ENCODE data around the gene SLC13A3. TPM values are rescaled to one million over a fixed set of nuclear protein-coding genes. Genes with fewer than 3 reads are reported as not detected.
"Not testable (repeated sequence)": the region's sequence is repeated elsewhere in the genome, so short reads cannot be mapped to it uniquely, and the experiment has no call there.

The SLC13A3 gene
- total RNA-seq, 1 donor from 2014 or later = 2.9 TPM

DNA sequence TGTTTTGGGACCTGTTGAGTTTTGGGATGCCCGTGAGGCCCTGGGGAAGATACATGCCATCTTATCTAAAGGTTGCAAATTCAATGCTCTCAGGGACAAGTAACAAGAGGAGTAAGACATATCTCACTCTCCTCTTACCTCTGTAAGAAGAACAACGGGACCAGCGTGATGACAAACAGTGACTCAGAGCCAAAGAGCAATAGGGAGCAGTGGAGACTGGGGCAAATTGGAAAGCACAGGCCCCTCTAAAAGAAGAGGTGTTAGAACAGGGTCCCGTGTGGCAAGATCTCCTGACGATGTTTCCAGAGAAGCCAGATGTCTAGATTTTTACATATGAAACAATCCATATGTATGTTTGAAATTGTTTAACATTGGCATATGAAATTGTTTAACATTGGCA, 26.3 kb upstream of the SLC13A3 start:
- TF ChIP-seq, protein P1, sequence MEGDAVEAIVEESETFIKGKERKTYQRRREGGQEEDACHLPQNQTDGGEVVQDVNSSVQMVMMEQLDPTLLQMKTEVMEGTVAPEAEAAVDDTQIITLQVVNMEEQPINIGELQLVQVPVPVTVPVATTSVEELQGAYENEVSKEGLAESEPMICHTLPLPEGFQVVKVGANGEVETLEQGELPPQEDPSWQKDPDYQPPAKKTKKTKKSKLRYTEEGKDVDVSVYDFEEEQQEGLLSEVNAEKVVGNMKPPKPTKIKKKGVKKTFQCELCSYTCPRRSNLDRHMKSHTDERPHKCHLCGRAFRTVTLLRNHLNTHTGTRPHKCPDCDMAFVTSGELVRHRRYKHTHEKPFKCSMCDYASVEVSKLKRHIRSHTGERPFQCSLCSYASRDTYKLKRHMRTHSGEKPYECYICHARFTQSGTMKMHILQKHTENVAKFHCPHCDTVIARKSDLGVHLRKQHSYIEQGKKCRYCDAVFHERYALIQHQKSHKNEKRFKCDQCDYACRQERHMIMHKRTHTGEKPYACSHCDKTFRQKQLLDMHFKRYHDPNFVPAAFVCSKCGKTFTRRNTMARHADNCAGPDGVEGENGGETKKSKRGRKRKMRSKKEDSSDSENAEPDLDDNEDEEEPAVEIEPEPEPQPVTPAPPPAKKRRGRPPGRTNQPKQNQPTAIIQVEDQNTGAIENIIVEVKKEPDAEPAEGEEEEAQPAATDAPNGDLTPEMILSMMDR (IDR thresholded peaks at IDR 0.05; ENCODE audit: unreplicated experiment) = no peak
- Mint-ChIP-seq H3K27me3 (no peaks in the 10 kb centered on the region), H3K4me1 (ENCODE audit: low read depth) (peaks cover 3% of the 10 kb centered on the region), H3K9me3 (ENCODE audit: low read depth) (no peaks in the 10 kb centered on the region), H3K36me3 (ENCODE audit: insufficient read depth) (peaks cover 1% of the 10 kb centered on the region), H3K27ac (no peak overlapping the region), H3K4me3 (ENCODE audit: low read depth) (no peak overlapping the region)
- DNase-seq (ENCODE audit: low spot score, unreplicated experiment) = no peak

- H3K9me3 Mint-ChIP-seq (ENCODE audit: low read depth); H3K27ac Mint-ChIP-seq; H3K4me1 Mint-ChIP-seq (ENCODE audit: low read depth); DNase-seq (ENCODE audit: low spot score, unreplicated experiment); H3K4me3 Mint-ChIP-seq (ENCODE audit: low read depth); H3K27me3 Mint-ChIP-seq; H3K36me3 Mint-ChIP-seq (ENCODE audit: insufficient read depth): not testable (repeated sequence)
These were observed 25.5 kb upstream of the SLC13A3 start for GRCh38 chr20:46676649-46677316.

GRCh38 chr20:46674253-46675083, 23.2 kb upstream of the SLC13A3 start:
- TF ChIP-seq, protein P1 (IDR thresholded peaks at IDR 0.05; ENCODE audit: unreplicated experiment) = no peak
- no peaks in the 10 kb centered on the region for H3K4me1 Mint-ChIP-seq (ENCODE audit: low read depth)
- no peak overlapping the region for H3K27ac Mint-ChIP-seq
- no peak for DNase-seq (ENCODE audit: low spot score, unreplicated experiment)
- peaks cover 1% of the 10 kb centered on the region for H3K36me3 Mint-ChIP-seq (ENCODE audit: insufficient read depth)
- H3K27me3 Mint-ChIP-seq = no peaks in the 10 kb centered on the region
- peaks cover 6% of the 10 kb centered on the region for H3K9me3 Mint-ChIP-seq (ENCODE audit: low read depth)
- H3K4me3 Mint-ChIP-seq (ENCODE audit: low read depth) = no peak overlapping the region

DNA sequence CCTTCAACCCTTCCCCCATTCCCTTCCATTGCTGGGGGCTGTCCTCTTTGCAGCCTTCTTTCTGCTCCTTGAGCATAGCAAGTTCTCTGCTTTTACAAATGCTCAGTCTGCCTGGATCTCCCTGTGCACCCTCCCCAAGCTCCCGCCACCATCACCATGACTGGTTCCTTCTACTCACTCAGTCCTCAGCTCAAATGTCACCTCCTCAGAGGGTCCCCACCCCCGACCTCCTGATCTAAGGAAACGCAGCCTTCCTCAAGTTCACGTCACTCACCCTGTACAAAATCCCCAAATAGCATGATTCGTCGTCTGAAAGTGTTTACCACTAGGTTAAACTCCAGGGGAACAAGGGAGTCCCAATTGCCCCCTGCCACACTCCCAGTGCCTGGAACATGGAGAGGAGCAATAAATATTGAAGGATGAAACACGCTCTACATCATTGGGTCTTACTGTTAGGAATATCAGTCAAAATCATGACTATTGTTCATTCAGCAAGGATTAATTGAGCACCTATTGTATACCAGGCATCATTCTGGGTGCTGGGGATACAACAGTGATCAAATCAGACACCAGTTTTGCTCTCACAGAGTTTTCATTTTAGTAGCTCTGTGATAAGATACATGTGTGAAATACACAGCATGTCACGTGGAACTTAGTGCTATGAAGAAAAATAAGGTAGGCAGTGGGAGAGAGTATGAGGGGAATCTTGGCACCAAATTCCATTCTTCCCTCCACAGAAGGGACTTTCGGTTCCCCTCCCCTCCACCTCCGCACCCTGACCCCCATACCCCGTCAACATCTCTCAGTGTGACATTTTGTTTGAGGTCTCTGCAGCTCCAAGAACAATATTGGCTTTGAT, 22.4 kb upstream of the SLC13A3 start:
- peaks cover 5% of the 10 kb centered on the region for H3K36me3 Mint-ChIP-seq (ENCODE audit: insufficient read depth)
- peaks cover 6% of the 10 kb centered on the region for H3K9me3 Mint-ChIP-seq (ENCODE audit: low read depth)
- H3K4me3 Mint-ChIP-seq (ENCODE audit: low read depth) = no peak overlapping the region
- no peaks in the 10 kb centered on the region for H3K27me3 Mint-ChIP-seq
- H3K27ac Mint-ChIP-seq = no peak overlapping the region
- no peaks in the 10 kb centered on the region for H3K4me1 Mint-ChIP-seq (ENCODE audit: low read depth)
- TF ChIP-seq, protein P1 (IDR thresholded peaks at IDR 0.05; ENCODE audit: unreplicated experiment) = no peak
- no peak for DNase-seq (ENCODE audit: low spot score, unreplicated experiment)

DNA sequence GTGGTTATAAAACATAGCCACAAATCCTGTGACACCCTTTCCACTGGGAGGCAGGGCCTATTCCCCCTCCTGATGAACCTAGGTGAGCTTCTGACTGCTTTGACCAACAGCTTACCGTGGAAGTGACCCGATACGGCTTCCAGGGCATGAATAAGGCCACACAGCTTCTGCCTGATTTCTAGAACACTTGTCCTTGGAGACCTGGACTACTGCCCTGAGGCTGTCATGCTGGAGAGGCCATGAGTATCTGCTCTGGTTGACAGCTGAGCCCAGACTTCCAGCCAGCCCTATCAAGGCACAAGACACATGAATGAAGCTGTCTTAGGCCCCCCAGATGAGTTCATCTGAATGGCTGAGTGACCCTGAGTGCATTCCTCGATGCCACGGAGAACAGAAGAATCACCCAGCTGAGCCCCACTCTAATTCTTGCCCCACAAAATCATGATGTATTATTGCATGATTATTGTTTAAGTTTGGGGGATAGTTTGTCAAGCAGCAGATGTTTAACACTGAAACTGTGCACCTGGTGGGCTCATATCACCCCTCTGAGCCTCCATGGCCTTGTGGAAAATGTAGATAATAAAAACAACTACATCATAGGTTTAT, 21.4 kb upstream of the SLC13A3 start:
- H3K36me3 Mint-ChIP-seq (ENCODE audit: insufficient read depth) = peaks cover 5% of the 10 kb centered on the region
- no peaks in the 10 kb centered on the region for H3K4me1 Mint-ChIP-seq (ENCODE audit: low read depth)
- H3K9me3 Mint-ChIP-seq (ENCODE audit: low read depth) = peaks cover 6% of the 10 kb centered on the region
- H3K4me3 Mint-ChIP-seq (ENCODE audit: low read depth) = no peak overlapping the region
- no peaks in the 10 kb centered on the region for H3K27me3 Mint-ChIP-seq
- H3K27ac Mint-ChIP-seq = no peak overlapping the region
- DNase-seq (ENCODE audit: low spot score, unreplicated experiment) = no peak
- TF ChIP-seq, protein P1 (IDR thresholded peaks at IDR 0.05; ENCODE audit: unreplicated experiment) = no peak

Measured in progenitor cell of endocrine pancreas (in vitro differentiated cells).